DLD1 (cell line): ENCODE measurements around the gene RECK.
"Not testable (repeated sequence)": the region's sequence is repeated elsewhere in the genome, so short reads cannot be mapped to it uniquely, and the experiment has no call there.

Experiments
- in situ Hi-C: cut with HindIII; loops from 2 replicates; pipeline ENCODE4 v1.10.0; 2017; ENCODE audit warnings: low sequenced_read_pairs

Gene RECK

GRCh38 chr9:36102742-36103495, 66.2 kb downstream of the RECK start:
- in situ Hi-C loops = loop anchor here (10.0 kb wide), 1 partner anchor 242 kb away; no protein-coding TSS in a partner anchor

- in situ Hi-C loops = loop anchor here (10.0 kb wide), 1 partner anchor 236 kb away; no protein-coding TSS in a partner anchor
Observed at GRCh38 chr9:36109071-36109470, 72.4 kb downstream of the RECK start.

GRCh38 chr9:36110434-36110833, 73.7 kb downstream of the RECK start:
- in situ Hi-C loops = no loop called here

GRCh38 chr9:36112516-36112915, 75.8 kb downstream of the RECK start:
- in situ Hi-C loops = no loop called here

GRCh38 chr9:36113999-36114398, 77.3 kb downstream of the RECK start:
- in situ Hi-C loops = no loop called here

GRCh38 chr9:36116593-36116992, 79.9 kb downstream of the RECK start:
- in situ Hi-C loops = no loop called here

- in situ Hi-C loops = no loop called here
Observed at GRCh38 chr9:36118201-36118600, 81.5 kb downstream of the RECK start.

- in situ Hi-C loops = no loop called here
Observed at GRCh38 chr9:36118706-36119105, 82.0 kb downstream of the RECK start.

- in situ Hi-C loops = no loop called here
Observed at GRCh38 chr9:36119476-36119875, 82.8 kb downstream of the RECK start.

GRCh38 chr9:36120705-36121104, 84.0 kb downstream of the RECK start:
- in situ Hi-C loops = no loop called here

GRCh38 chr9:36121971-36122370, 85.3 kb downstream of the RECK start:
- in situ Hi-C loops = no loop called here

- in situ Hi-C loops = no loop called here
Observed at GRCh38 chr9:36123515-36123914, 86.8 kb downstream of the RECK start.

- in situ Hi-C loops = no loop called here
Observed at GRCh38 chr9:36125062-36125855, 88.5 kb downstream of the RECK start.

GRCh38 chr9:36126016-36126730, 89.5 kb downstream of the RECK start:
- in situ Hi-C loops = no loop called here

GRCh38 chr9:36127652-36128244, 91.0 kb downstream of the RECK start:
- in situ Hi-C loops = no loop called here

- in situ Hi-C loops = no loop called here
Observed at GRCh38 chr9:36128349-36128748, 91.6 kb downstream of the RECK start.

- in situ Hi-C loops = no loop called here
Observed at GRCh38 chr9:36129139-36129538, 92.4 kb downstream of the RECK start.

- in situ Hi-C loops = not testable (repeated sequence)
Observed at GRCh38 chr9:36131666-36132065, 95.0 kb downstream of the RECK start.

- in situ Hi-C loops = no loop called here
Observed at GRCh38 chr9:36132086-36132485, 95.4 kb downstream of the RECK start.

- in situ Hi-C loops = no loop called here
Observed at GRCh38 chr9:36134761-36135505, 98.2 kb downstream of the RECK start.
